HG02885 (cell line): Measurements from ENCODE around the gene ITPRIPL2.
A peak's percentile ranks its signal among the peaks of the same experiment; 100 is the strongest.

Source experiments
- ATAC-seq: cut with Tn5 transposase; IDR thresholded peaks from one replicate; pipeline ENCODE4 v1.9.1; 2021; ENCODE audit warnings: mild to moderate bottlenecking; ENCODE audit not compliant: unreplicated experiment, poor library complexity

The ITPRIPL2 gene

DNA sequence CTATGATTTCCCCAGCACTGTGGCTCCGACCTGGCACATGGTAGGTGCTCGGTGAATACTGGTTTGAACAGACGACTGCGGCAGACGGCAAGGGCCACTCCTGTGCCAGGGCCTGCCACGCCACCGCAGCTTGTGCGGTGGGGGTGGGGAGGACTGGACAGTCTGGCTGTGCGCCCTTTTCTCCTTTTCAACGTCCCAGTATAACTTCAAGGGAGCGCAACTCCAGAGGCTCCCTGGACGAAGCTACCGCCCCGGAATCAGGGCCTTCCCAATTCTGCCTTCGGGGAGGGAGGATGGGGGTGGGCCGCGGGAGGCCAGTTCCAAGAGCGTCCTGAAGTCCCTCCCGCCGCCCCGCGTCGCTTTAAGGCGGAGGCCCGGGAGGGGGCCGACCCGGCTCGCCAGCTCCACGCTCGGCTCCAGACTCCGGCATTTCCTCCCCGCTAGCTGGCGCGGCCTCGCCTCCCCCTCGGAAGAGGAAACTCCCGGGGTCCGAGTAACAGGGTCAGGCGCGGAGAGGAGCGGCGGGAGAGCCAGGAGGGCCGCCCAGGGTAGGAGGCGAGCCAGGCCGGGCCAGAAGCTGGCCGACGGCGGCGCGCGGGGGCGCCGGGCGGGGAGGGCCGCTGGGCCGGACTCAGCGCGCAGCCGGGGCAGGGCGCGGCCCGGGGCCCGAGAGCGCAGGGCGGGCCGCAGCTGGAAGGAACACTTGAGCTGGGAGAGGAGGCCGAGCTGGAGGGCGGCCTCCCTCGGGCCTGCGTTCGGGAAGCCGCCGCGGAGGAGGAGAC, at the start of gene ITPRIPL2:
TSS of gene ITPRIPL2 (plus strand) at position 388 of the 782 bp plus-strand sequence. CDS start 498 bp downstream, outside the sequence.
- peak; percentile 50 for ATAC-seq

DNA sequence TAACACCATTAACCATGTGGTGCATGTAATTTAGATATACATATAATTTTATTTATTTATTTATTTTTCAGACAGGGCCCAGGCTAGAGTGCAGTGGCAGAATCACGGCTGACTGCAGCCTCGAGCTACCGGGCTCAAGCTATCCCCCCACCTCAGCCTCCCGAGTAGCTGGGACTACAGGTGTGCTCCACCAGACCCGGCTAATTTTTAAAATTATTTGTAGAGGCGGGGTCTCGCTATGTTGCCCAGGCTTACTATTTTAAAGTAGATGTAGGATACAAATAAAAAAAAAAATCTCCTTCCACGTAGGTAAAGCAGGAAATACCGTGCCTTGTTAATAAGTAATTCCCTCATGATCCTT, 46.8 kb upstream of the ITPRIPL2 start:
- ATAC-seq = no peak

DNA sequence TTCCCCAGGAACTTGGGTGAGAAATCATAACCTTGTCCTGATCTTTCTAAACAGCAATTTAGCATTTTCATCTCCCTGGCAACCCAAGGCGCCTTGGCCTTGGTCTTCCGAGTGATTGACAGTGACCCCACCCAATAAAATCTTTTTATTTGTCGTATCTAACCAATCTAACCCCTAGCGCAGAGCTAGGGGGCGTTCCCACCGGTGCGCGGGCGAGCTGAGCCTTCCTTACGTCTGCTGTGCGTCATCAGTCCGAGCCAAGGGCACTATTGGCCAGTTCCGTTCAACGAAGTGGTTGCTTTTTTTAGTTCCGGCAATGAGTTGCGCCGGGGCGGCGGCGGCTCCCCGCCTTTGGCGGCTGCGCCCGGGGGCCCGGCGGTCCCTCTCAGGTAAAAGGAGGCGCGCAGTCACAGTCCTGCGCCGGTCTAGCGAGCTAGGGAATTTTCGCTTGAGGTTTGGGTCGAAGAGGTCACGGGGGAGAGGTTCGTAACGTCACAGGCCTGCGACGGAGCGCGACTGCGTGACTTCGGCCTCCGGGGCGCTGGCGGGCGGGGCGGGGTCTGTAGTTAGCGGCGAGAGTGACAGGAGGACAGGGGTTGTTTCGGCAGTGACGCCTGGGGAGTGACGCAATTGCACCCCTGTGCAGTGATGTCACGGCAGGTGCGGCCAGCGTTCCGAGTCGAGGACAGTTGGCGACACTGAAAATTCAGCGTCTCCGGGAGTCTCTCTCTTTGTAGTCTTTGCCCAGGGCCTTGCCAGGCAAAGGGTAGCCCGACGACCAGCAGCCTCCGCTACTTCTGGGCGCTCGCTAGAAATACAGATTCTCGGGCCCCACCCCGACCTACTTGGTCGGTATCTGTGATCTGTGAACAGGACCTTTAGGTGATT, 46.2 kb upstream of the ITPRIPL2 start, which contains the start of gene COQ7:
TSS of gene COQ7 (plus strand) at position 266 of the 888 bp plus-strand sequence. CDS start at position 317, 51 bp downstream.
- peak; percentile 91 for ATAC-seq

DNA sequence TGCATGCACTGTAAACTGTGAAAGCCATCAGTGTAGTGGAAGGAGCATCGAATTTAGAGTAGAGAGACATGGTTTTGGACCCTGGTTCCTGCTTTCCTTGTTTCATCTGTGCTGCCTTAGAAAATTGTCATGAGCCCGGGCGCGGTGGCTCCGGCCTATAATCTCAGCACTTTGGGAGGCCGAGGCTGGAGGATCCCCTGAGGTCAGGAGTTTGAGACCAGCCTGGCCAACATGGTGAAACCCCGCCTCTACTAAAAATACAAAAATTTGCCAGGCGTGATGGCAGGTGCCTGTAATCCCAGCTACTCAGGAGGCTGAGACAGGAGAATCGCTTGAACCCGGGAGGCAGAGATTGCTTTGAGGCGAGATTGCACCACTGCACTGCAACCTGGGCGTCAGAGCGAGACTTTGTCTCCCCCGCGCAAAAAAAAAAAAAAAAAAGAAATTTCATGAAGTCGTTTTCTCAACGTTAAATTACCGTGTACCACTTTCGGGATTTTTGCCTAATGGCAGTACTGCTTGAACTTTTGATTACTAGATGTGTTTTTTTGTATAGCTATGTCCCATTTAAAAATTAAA, 45.4 kb upstream of the ITPRIPL2 start:
- ATAC-seq = no peak

DNA sequence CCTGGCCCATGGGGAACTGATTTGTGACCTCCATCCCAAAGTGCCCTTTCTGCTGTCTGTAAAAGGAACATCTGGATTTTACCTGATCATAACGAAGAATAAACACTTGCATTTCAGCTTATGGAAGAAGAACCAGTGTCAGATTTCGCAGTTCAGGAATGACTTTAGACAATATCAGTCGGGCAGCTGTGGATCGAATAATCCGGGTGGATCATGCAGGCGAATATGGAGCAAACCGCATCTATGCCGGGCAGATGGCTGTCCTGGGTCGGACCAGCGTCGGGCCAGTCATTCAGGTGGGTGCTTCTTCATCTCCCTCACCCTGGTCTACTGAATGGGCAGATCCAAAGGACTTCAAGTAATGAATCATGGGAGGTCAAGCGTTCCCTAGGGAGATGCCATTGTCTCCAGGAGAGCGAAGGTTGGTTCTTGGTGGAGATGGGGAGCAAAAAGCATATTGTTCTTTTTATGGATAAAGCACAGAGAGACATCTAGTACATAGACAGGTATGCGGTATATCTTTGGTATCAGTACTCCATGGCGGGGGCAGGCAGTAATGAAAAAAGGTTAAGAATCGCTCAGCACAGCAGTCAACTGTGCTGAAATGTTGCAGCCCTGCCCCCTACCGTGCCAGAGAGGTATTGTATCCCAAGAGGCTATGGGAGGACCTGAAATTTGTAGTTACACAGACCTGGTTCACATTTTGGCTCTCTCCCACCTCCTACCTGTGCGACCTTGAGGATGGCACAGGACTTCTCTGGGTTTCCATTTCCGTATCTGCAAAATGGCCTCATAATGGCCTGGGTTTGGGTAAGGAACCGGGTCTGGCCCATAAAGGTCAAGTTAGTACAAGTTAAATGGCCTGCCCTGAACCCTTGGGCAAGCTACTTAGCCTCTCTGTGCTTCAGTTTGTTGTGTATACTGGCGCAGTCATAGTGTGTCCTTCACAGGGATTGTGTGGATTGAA, 41.7 kb upstream of the ITPRIPL2 start:
- ATAC-seq = no peak

DNA sequence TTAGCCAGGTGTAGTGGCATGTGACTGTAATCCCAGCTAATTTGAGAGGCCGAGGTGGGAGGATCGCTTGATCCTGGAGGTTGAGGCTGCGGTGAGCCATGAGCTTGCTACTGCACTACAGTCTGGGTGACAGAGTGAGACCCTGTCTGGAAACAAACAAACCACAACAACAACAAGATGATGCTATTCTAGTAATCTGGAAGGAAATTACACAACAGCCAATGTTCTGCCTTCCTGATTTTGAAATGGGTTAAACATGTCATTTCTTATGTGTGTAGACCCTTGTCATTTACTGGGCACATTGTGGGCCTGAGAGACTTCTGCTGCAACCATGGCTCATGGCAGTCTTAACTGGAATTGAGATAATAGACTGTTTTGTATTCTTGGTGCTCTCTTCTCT, 40.4 kb upstream of the ITPRIPL2 start:
- no peak for ATAC-seq

DNA sequence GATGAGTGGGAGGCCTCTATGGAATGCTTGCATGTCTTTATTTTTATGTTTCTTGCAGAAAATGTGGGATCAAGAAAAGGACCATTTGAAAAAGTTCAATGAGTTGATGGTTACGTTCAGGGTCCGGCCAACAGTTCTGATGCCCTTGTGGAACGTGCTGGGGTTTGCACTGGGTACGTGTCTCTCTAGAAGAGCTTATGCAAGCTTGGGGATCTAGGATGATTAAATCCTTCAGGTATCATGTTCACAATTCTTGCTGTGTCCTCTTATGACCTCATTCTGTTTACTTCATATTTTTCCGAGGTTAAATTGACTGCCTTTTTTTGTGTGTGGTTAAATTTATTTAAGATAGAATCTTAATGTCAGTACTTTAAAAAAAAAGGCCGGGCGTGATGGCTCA, 39.9 kb upstream of the ITPRIPL2 start:
- no peak for ATAC-seq

DNA sequence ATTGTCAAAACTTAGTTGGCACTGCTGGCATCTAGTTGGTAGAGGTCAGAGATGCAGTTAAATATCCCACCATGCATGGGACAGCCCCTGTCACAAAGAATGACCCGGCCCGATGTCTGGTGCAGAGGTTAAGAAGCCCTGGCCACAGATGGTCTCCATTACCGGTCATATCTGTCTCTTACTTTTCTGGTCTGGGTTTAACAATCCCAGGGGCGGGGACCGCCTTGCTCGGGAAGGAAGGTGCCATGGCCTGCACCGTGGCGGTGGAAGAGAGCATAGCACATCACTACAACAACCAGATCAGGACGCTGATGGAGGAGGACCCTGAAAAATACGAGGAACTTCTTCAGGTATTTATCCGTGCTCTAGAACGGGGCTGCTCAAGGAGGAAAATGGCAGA, 38.3 kb upstream of the ITPRIPL2 start:
- no peak for ATAC-seq

DNA sequence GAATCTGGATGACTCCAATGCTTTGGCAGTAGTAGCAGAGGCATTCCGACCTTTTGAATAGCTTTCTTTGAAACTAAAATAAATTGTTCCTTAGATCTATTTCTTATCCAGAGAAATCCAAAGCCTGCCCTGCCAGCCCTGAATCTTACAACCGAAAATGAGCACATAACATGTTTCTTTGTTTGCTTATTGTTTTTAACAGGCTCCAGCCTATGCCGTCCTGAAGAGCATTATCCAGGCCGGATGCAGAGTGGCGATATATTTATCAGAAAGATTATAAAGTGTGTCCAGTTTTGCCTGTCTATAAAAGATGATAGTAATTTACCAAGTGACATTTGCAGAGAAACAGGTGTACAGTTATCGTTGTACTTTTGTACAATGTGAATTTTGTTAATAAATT, 35.9 kb upstream of the ITPRIPL2 start:
- no peak for ATAC-seq

DNA sequence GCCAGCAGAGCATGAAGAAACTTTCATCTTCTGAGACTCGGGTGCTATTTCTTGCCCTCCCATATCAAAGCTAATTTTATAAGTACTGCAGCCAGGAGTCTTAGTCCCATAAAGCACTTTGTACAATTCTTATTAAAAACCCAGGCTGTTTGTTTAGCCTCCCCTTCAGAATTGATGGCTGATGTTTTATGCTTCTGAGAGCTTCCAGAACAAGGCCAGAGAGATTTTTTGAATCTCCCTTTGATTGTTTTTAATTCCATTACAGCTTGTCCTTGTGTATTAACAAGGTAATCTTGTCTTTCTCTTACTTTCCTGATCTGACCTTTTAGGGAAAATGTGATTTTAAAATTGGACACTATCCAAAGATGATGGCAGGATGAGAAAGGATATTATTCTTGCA, 30.1 kb upstream of the ITPRIPL2 start:
- ATAC-seq = no peak

DNA sequence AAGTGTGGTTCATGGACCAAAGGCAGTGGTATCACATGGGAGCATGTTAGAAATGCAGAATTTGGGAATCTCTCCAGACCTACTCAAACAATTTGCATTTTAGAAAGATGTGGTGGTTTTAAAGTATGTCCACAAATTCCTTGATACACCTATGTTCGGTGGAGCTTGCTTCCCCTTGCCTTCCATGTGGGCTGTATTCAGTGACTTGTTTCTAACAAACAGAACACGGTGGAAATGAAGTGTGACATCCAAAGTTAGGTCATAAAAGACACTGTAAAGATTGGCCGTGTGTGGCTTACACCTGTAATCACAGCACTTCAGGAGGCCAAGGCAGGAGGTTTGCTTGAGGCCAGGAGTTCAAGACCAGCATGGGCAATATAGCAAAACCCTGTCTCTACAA, 29.6 kb upstream of the ITPRIPL2 start:
- ATAC-seq = no peak

DNA sequence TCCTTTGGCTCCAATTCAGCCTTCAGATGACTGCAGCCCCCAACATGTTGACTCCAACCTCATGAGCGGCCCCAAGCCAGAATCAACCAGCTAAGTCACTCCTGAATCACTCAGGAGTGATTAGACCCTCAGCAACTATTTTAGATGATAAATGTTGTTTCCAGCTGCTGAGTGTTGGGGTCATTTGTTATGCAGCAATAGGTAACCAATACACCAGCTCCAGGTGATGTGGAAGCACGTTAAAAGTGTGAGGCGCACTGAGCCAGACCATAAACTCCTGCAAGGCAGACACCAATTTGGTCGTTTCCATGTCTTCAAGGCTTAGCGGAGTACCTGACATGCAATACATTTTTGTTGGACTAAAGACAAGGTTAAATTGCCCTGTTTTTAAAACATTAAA, 28.9 kb upstream of the ITPRIPL2 start:
- ATAC-seq = no peak

DNA sequence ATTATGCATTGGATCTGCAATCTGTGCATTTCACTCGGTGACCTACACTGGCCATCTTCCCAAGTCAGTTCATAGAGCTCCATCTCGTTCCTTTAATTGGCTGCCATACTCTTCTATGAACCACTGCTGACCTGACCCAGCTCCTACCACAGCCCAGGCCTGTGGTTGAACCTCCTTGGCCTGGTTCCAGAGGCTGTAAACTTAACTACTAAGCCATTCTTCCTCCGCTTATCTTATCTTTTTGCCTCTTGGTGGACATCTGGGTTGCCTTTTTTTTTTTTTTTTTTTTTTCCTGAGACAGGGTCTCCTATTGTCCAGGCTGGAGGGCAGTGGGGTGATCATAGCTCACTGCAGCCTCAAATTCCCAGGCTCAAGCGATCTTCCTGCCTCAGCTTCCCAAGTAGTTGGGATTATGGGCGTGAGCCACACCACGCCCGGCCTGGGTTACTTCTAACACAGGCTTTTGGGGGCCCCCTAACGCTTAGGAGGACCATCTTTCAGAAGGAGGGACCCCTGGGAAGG, 28.0 kb upstream of the ITPRIPL2 start:
- ATAC-seq = no peak

DNA sequence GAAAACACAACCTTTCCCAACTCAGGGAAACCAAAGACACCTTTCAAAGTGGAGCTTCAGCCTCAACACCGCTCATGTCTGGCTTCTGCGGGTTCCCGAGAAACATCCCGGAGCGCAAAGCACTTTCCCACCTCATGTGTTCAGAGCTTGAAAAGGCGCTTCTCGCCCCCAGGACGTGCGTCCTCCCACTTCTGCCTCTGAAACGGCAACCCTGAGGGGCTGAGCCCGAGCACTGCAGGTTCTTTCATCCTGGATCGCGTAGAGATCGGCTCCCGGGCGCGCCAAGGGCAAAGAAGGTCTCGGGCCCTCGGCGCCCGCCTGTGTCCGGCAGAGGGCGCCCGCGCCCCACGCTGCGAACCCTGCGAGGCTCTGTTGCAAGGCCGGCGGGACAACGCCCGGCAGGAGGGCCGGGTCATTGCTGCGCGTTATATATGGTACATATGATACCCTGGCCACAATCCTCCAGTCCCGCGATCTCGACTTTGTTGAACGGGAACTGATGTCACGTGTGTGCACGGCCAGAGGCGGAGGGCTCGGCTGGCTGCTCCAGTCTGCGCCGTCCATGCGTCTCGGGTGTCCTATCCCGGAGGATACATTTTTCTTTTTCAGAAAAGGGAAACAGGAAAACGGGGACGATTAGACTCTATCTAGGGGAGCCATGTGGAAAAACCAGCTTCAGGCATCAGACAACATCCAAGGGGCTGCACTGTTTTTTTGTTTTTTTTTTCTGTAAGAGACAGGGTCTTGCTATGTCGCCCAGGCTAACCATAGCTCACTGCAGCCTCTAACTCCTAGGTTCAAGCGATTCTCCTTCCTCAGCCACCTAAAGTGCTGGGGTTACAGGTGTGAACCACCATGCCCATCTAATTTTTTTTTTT, 27.2 kb upstream of the ITPRIPL2 start:
- peak; percentile 87 for ATAC-seq

DNA sequence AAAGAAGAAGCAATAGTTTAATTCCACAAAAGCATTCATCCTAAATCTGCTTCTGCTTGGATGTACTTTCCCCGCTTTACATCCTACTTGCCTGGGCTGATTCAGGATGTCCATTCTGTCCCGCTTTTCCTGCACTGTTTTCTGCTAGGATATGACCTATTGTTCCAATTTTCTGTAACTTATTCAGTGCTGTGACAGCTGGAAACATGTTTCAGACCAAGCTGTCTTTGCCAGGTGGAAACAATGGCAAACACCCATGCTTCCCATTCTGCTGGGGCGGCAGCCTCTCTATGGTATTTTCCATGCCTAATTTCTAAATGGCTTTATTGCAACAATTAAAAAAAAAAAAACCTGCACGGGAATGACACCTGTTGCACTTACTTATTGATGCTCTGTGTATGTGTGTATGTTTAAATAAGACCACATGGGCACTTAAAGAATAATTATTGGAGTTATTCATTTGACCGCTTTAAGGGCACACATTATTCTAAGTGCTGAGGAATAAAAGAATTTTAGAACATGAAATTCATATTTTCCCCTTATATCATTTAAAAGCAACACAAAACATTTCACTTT, 25.3 kb upstream of the ITPRIPL2 start:
- no peak for ATAC-seq

DNA sequence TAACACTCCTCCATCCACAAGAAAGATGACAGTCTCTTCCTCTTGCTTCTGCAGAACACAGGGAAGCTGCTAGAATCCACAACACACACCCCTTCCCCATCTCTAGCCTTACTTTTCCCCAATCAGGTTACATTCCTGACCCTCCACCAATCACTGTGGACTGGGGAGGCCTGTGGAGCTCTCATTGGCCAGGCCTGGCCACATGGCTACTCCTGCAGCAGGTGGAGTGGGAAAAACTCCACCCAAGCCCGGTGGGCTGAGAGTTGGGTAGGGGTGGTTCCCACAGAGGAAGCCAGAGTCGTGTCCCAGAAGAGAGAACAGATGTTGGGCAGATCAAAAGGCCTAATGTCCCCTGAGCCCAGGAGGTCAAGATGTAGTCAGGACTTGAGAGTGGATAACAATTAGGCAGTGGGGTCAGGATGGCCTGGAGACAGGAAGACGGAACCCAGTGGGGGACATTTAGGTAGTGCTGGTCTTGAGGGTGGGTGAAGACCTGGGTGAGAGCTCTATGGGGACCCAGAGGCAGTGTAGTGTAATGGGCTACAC, 24.3 kb upstream of the ITPRIPL2 start:
- ATAC-seq = no peak

DNA sequence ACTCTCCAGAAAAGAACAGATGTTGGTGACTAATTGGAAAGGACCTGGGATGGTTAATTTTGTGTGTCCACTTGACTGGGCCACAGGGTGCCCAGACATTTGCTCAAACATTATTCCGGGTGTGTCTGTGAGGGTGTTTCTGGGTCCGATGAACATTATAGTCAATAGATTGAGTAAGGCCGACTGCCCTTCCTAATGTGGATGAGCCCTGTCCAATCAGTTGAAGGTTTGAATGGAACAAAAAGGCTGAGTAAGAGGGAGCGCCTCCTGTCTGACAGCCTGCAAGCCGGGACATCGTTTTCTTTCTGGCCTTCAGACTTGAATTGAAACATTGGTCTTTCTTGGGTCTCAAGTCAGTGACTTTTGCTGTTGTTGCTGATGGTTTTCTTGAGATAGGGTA, 22.8 kb upstream of the ITPRIPL2 start:
- ATAC-seq = no peak
